ENCODE measurements around the gene ZNF683.
A peak's percentile ranks its signal among the peaks of the same experiment; 100 is the strongest.

Gene ZNF683

GRCh38 chr1:26346274-26347033 is 26.1 kb downstream of the ZNF683 start:
- TF ChIP-seq ZFX (IDR thresholded peaks at IDR 0.05) (no peak), CTCF (conservative IDR thresholded peaks at IDR 0.05) (no peak)
- no peak overlapping the region for H3K27ac ChIP-seq

- TF ChIP-seq CTCF (conservative IDR thresholded peaks at IDR 0.05), result no peak
- no peak overlapping the region for H3K27ac ChIP-seq
These were observed 26.8 kb downstream of the ZNF683 start for GRCh38 chr1:26345718-26346117.

DNA sequence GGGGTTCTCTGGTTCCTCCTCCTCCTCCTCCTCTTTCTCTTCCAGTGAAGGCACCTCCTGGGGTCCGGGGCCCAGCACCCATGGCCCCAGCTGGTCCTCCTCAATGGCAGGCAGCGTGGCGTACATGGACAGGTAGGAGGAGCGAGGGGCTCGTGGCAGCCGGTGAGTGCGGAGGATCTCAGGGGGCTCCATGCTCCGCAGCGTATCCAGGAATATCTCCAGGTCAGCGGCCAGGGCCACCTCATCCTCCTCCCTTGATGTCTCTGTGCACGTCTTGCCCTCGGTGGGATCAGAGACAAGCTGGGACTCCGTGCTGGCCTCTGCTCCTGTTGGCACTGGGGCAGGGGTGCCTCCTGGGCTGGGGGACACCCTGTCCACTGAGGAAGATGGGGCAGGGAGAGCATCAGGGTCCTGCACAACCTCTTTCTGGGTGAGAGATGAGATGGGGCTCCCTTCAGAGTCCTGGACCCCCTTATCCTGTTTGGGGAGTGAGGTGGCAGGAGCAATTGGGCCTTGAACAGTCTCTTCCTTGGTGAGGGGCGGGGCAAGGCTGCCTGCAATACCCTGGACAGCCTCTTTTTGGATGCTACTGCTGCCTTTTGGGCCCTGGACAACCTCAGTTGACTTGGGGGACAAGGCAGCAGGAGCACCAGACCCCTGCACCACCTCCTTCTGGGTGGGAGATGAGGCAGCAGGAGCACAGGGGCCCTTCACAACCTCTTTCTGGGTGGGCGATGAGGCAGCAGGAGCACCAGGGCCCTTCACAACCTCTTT is 28.2 kb downstream of the ZNF683 start:
- no peak for TF ChIP-seq ZFX (IDR thresholded peaks at IDR 0.05)
- TF ChIP-seq CTCF (conservative IDR thresholded peaks at IDR 0.05), result no peak
- no peak overlapping the region for H3K27ac ChIP-seq

DNA sequence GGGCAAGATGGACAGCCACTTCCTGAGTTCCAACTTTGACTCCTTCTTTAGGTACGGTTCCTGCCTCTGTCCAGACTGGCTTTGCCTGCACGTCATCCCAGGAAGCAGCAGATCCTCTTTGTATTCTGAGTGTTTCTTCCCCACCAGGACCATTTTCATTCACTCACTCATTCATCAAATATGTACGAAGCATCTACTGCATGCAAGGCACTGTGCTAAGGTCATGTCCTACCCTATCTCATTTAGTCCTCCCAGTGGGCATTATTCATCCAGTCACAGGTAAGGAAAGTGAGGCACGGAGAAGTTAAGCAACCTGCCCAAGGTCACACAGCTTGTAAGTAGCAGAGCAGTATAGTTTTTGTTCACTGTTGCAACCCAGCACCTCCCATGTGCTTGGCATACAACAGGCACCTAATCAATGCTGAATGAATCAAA is 32.5 kb downstream of the ZNF683 start:
- TF ChIP-seq CTCF (conservative IDR thresholded peaks at IDR 0.05) (no peak), ZFX (IDR thresholded peaks at IDR 0.05) (no peak)

GRCh38 chr1:26338670-26339069 is 33.9 kb downstream of the ZNF683 start:
- H3K27ac ChIP-seq, result no peak overlapping the region
- TF ChIP-seq CTCF (conservative IDR thresholded peaks at IDR 0.05), result no peak
- no peak for TF ChIP-seq ZFX (IDR thresholded peaks at IDR 0.05)

More for the DNA sequence above, 32.5 kb downstream of the ZNF683 start:
- H3K27ac ChIP-seq, result no peak overlapping the region

DNA sequence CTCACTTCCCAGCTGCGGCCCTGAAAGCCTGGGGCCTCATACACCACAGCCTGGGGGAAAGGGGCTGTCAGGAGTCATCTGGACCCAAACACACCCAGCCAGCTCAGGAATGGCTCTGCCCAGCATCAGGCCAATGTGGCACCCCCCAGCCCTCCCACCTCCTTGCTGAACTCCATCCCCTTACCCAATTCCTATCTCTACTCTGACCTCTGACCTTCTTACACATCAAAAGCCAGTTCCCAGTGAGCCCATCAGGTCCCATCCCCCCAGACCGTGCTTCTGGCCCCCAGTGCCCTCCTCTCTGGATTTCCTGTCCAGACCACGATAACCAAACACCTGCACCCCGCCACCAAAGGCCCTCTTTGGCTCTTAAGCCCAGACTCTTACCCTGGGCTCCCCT is 34.9 kb downstream of the ZNF683 start:
- peak overlapping the region; percentile 89 for H3K27ac ChIP-seq
- TF ChIP-seq CTCF (conservative IDR thresholded peaks at IDR 0.05) (no peak), ZFX (IDR thresholded peaks at IDR 0.05) (no peak)

DNA sequence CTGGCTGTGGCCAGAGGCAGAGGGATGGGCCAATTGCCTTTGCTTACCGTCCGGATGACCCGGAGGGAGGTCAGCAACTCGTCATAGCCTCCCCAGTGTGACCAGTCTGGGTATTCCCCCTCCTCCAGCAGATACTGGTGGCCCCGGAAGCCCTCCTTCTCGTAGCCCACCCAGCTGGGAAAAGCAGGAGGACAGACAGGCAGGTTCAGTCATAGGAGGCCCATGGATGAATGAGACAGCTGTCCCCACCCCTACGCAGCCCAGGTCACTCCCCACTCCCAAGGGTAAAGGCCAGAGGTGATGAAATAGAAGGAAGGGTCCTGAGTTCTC is 35.4 kb downstream of the ZNF683 start:
- no peak for TF ChIP-seq ZFX (IDR thresholded peaks at IDR 0.05)
- TF ChIP-seq CTCF (conservative IDR thresholded peaks at IDR 0.05), result no peak
- H3K27ac ChIP-seq, result peak overlapping the region; percentile 89
